Measurements from ENCODE around the gene CLEC4D. TPM values are rescaled to one million over a fixed set of nuclear protein-coding genes. Genes with fewer than 3 reads are reported as not detected.
A peak's percentile ranks its signal among the peaks of the same experiment; 100 is the strongest.
"Not testable (repeated sequence)": the region's sequence is repeated elsewhere in the genome, so short reads cannot be mapped to it uniquely, and the experiment has no call there.

The CLEC4D gene
- total and polyA plus RNA-seq, 7 experiments from 2014 or later = 0.45 to 7.0 TPM; not detected in 5

DNA sequence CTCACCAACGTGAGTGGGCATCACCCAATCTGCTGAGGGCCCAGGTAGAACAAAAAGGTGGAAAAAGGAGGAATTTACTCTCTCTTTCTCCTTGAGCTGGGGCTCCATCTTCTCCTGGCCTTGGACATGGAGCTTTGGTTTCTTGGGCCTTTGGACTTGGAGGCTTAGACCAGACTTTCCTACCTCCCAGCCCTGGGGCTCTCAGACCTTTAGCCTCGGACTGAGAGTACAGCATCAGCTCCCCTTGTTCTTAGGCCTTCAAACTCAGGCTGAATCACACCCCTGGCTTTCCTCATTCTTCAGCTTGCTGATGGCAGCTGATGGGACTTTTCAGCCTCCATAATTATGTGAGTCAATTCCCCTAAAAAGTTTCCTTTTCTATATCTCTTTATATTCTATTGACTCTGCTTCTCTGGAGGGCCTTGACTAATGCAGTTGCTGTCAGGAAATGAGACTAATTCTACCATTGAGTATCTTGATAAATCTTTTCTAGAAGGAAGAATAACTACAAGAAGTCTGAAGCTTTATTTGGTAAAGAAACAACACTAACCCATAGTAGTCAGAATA lies 43.3 kb downstream of the CLEC4D start:
- Mint-ChIP-seq H3K4me1 (no peaks in the 10 kb centered on the region), H3K27ac (no peak overlapping the region), H3K4me3 (no peak overlapping the region), H3K27me3 (peaks cover 0 to 22% (median 9%) of the 10 kb centered on the region in 5 donors), H3K36me3 (no peaks in the 10 kb centered on the region), H3K9me3 (peaks cover 0 to 11% (median 0%) of the 10 kb centered on the region in 11 donors)
- H3K9me3 ChIP-seq (ENCODE audit: control insufficient read depth in 2 of 3, low read length in 3 of 3) = no peaks in the 10 kb centered on the region
- intact Hi-C loops (cut with micrococcal nuclease) = no loop called here
- H3K27me3 ChIP-seq (ENCODE audit: control insufficient read depth in 2 of 2, insufficient read depth in 2 of 2, low read length in 2 of 2) = no peaks in the 10 kb centered on the region
- no peak overlapping the region for H3K4me3 ChIP-seq (ENCODE audit: low read length)
- DNase-seq (no peak), ATAC-seq (no peak)
- CTCF ChIA-PET = interaction anchor here (1.1 kb wide), 1 partner anchor 12 kb away, joined by 5 read pairs; no protein-coding TSS in a partner anchor
- H3K36me3 ChIP-seq (ENCODE audit: control insufficient read depth in 2 of 3, insufficient read depth in 3 of 3, low read length in 3 of 3) = no peaks in the 10 kb centered on the region
- no peak overlapping the region for H3K27ac ChIP-seq (ENCODE audit: low read depth, low read length)
- POLR2A ChIA-PET = no interaction called here
- H3K4me1 ChIP-seq (ENCODE audit: control insufficient read depth in 2 of 2, insufficient read depth in 2 of 2, low read length in 2 of 2) = no peaks in the 10 kb centered on the region

DNA sequence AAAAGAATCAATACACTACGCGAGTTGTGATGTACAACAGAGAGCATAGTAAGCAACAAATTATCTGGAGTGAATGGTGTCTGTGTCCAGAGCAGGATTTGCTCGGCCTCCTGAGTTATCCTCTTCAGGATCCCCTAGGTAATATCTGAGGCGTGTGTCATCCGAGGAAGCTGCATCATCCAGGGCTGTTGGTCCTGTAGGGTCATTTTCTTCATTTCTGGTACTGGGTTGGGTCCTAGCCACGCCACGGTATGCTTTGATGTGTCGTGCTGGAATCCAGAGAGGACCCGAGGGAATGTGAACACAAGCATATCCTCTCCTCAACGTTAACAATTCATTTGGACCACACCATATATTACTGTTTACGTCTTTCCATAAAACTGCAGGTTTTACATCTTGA lies 46.4 kb downstream of the CLEC4D start:
- ATAC-seq (no peak), DNase-seq (no peak)
- peak overlapping the region in 1 of 9 donors; percentile 35 for H3K27ac Mint-ChIP-seq
- H3K9me3 ChIP-seq (ENCODE audit: control insufficient read depth in 2 of 3, low read length in 3 of 3) = no peaks in the 10 kb centered on the region
- H3K4me1 Mint-ChIP-seq = no peaks in the 10 kb centered on the region
- H3K9me3 Mint-ChIP-seq = peaks cover 0 to 35% (median 5%) of the 10 kb centered on the region in 11 donors
- H3K27ac ChIP-seq (ENCODE audit: low read depth, low read length) = no peak overlapping the region
- no peaks in the 10 kb centered on the region for H3K4me1 ChIP-seq (ENCODE audit: control insufficient read depth in 2 of 2, insufficient read depth in 2 of 2, low read length in 2 of 2)
- H3K27me3 ChIP-seq (ENCODE audit: control insufficient read depth in 2 of 2, insufficient read depth in 2 of 2, low read length in 2 of 2) = peaks cover 0 to 4% of the 10 kb centered on the region in 2 donors
- CTCF ChIA-PET = no interaction called here
- peaks cover 0 to 10% (median 0%) of the 10 kb centered on the region in 5 donors for H3K36me3 Mint-ChIP-seq
- H3K4me3 ChIP-seq (ENCODE audit: low read length) = no peak overlapping the region
- POLR2A ChIA-PET = no interaction called here
- no peak overlapping the region for H3K4me3 Mint-ChIP-seq
- intact Hi-C loops (cut with micrococcal nuclease) = no loop called here
- H3K36me3 ChIP-seq (ENCODE audit: control insufficient read depth in 2 of 3, insufficient read depth in 3 of 3, low read length in 3 of 3) = no peaks in the 10 kb centered on the region
- H3K27me3 Mint-ChIP-seq = peaks cover 2 to 14% (median 9%) of the 10 kb centered on the region in 5 donors

DNA sequence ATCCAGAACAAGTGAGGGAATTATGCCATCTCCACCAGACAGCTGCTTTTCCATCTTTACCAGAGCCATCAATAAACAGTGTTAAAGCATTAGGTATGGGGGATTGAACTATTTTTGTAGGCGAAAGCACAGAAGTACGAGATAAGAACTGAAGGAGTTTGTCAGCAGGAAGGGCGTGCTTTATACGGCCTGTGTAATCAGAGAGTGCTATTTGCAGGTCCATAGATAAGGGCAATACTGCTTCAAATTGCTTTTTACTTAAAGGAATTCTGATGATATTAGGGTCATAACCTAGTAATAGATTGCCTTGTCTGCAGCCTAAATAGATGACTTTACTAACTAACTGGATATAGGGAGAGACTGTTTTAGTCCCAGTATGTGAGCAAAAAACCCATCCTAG lies 47.7 kb downstream of the CLEC4D start:
- Mint-ChIP-seq H3K4me3 (no peak overlapping the region), H3K27me3 (peaks cover 4 to 14% (median 10%) of the 10 kb centered on the region in 5 donors), H3K9me3 (peaks cover 0 to 35% (median 5%) of the 10 kb centered on the region in 11 donors), H3K27ac (no peak overlapping the region), H3K4me1 (no peaks in the 10 kb centered on the region), H3K36me3 (peaks cover 0 to 10% (median 0%) of the 10 kb centered on the region in 5 donors)
- no peak for DNase-seq
- Histone ChIP-seq H3K36me3 (ENCODE audit: control insufficient read depth in 2 of 3, insufficient read depth in 3 of 3, low read length in 3 of 3) (no peaks in the 10 kb centered on the region), H3K9me3 (ENCODE audit: control insufficient read depth in 2 of 3, low read length in 3 of 3) (no peaks in the 10 kb centered on the region), H3K27ac (ENCODE audit: low read depth, low read length) (no peak overlapping the region), H3K27me3 (ENCODE audit: control insufficient read depth in 2 of 2, insufficient read depth in 2 of 2, low read length in 2 of 2) (peaks cover 0 to 4% of the 10 kb centered on the region in 2 donors), H3K4me1 (ENCODE audit: control insufficient read depth in 2 of 2, insufficient read depth in 2 of 2, low read length in 2 of 2) (no peaks in the 10 kb centered on the region), H3K4me3 (ENCODE audit: low read length) (no peak overlapping the region)
- no peak for ATAC-seq
- CTCF ChIA-PET = no interaction called here
- intact Hi-C loops (cut with micrococcal nuclease) = no loop called here
- POLR2A ChIA-PET = no interaction called here

DNA sequence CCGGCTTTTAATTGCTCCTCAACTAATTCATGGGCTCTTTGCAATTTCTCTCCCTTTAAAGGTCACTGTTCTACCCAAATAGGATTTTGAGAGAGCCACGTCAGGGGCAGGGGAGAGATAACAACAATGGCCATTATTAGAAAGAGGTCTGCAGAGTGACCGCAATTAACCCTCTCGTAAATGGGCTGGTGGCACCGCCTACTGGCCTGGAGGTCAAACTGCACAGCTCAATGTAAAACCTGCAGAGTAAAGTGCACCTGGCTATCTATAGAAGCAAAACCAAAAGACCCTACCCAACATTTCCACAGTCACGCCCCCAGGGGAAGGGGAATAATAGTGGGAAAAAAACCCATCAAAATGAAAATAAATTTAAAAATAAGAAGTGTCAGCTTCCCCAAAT lies 49.0 kb downstream of the CLEC4D start:
- Mint-ChIP-seq H3K4me1 (no peaks in the 10 kb centered on the region), H3K9me3 (peaks cover 0 to 39% (median 9%) of the 10 kb centered on the region in 11 donors), H3K27me3 (peaks cover 4 to 17% (median 7%) of the 10 kb centered on the region in 5 donors), H3K36me3 (peaks cover 0 to 10% (median 0%) of the 10 kb centered on the region in 5 donors), H3K27ac (no peak overlapping the region), H3K4me3 (no peak overlapping the region)
- ChIA-PET CTCF (no interaction called here), POLR2A (no interaction called here)
- no peak for ATAC-seq
- DNase-seq = no peak
- Histone ChIP-seq H3K27ac (ENCODE audit: low read depth, low read length) (no peak overlapping the region), H3K27me3 (ENCODE audit: control insufficient read depth in 2 of 2, insufficient read depth in 2 of 2, low read length in 2 of 2) (peaks cover 0 to 4% of the 10 kb centered on the region in 2 donors), H3K9me3 (ENCODE audit: control insufficient read depth in 2 of 3, low read length in 3 of 3) (no peaks in the 10 kb centered on the region), H3K4me3 (ENCODE audit: low read length) (no peak overlapping the region), H3K36me3 (ENCODE audit: control insufficient read depth in 2 of 3, insufficient read depth in 3 of 3, low read length in 3 of 3) (no peaks in the 10 kb centered on the region), H3K4me1 (ENCODE audit: control insufficient read depth in 2 of 2, insufficient read depth in 2 of 2, low read length in 2 of 2) (no peaks in the 10 kb centered on the region)
- intact Hi-C loops (cut with micrococcal nuclease) = no loop called here

DNA sequence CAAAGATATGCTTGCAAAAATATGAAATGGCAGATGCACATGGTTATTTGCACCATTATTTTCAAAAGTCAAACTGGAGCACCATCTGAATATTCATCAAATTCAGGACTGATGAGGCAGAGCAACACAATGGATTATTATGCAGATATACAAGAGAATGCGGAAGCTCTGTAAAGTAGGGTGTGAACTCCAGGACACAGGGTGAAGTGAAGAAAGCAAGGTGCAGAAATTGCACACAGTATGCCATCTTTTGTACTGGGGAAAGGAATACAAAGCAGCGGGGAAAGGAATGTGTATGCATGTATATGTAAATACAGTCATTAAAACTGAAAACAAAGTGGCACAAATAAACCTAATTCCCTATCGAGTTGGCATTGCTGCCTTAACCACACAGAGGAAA lies 50.1 kb downstream of the CLEC4D start:
- Histone ChIP-seq H3K36me3 (ENCODE audit: control insufficient read depth in 2 of 3, insufficient read depth in 3 of 3, low read length in 3 of 3) (no peaks in the 10 kb centered on the region), H3K27me3 (ENCODE audit: control insufficient read depth in 2 of 2, insufficient read depth in 2 of 2, low read length in 2 of 2) (peaks cover 0 to 4% of the 10 kb centered on the region in 2 donors), H3K4me3 (ENCODE audit: low read length) (no peak overlapping the region), H3K4me1 (ENCODE audit: control insufficient read depth in 2 of 2, insufficient read depth in 2 of 2, low read length in 2 of 2) (no peaks in the 10 kb centered on the region), H3K27ac (ENCODE audit: low read depth, low read length) (no peak overlapping the region), H3K9me3 (ENCODE audit: control insufficient read depth in 2 of 3, low read length in 3 of 3) (peaks cover 0 to 6% (median 0%) of the 10 kb centered on the region in 3 experiments)
- no peaks in the 10 kb centered on the region for H3K4me1 Mint-ChIP-seq
- ChIA-PET CTCF (no interaction called here), POLR2A (no interaction called here)
- intact Hi-C loops (cut with micrococcal nuclease) = no loop called here
- H3K27ac Mint-ChIP-seq = no peak overlapping the region
- no peak overlapping the region for H3K4me3 Mint-ChIP-seq
- ATAC-seq = no peak
- H3K36me3 Mint-ChIP-seq = peaks cover 0 to 10% (median 0%) of the 10 kb centered on the region in 5 donors
- peaks cover 0 to 41% (median 9%) of the 10 kb centered on the region in 11 donors for H3K9me3 Mint-ChIP-seq
- no peak for DNase-seq
- H3K27me3 Mint-ChIP-seq = peaks cover 3 to 17% (median 6%) of the 10 kb centered on the region in 5 donors

DNA sequence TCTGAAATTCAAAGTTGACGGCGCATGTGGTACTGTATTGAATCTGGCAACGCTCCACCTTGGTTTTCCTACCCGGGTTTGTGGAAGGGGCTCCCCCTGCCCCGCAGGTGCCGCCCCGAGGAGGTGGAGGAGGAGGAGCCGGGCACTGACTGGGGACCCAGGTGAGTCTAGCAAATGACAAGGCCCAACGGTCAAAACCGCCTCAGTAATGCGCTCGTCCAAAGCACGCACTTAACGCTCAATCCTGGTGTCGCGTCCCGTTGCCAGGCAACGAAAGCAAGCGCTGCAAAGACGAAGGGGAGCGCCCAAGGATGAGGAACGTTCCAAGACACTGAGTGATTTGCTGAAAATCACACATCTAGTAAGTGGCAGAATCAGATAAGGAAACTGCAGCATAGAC lies 51.4 kb downstream of the CLEC4D start:
- ATAC-seq (no peak), DNase-seq (no peak)
- Histone ChIP-seq H3K36me3 (ENCODE audit: control insufficient read depth in 2 of 3, insufficient read depth in 3 of 3, low read length in 3 of 3) (no peaks in the 10 kb centered on the region), H3K4me1 (ENCODE audit: control insufficient read depth in 2 of 2, insufficient read depth in 2 of 2, low read length in 2 of 2) (no peaks in the 10 kb centered on the region), H3K4me3 (ENCODE audit: low read length) (no peak overlapping the region), H3K27ac (ENCODE audit: low read depth, low read length) (no peak overlapping the region), H3K27me3 (ENCODE audit: control insufficient read depth in 2 of 2, insufficient read depth in 2 of 2, low read length in 2 of 2) (peaks cover 0 to 4% of the 10 kb centered on the region in 2 donors), H3K9me3 (ENCODE audit: control insufficient read depth in 2 of 3, low read length in 3 of 3) (peaks cover 0 to 6% (median 0%) of the 10 kb centered on the region in 3 experiments)
- Mint-ChIP-seq H3K9me3 (peaks cover 0 to 41% (median 9%) of the 10 kb centered on the region in 11 donors), H3K27me3 (peaks cover 3 to 17% (median 6%) of the 10 kb centered on the region in 5 donors), H3K27ac (no peak overlapping the region), H3K4me3 (no peak overlapping the region), H3K36me3 (peaks cover 0 to 10% (median 0%) of the 10 kb centered on the region in 5 donors), H3K4me1 (no peaks in the 10 kb centered on the region)
- POLR2A ChIA-PET = no interaction called here
- CTCF ChIA-PET = interaction anchor here (0.6 kb wide), 1 partner anchor 1357 kb away, joined by 4 read pairs; no protein-coding TSS in a partner anchor
- intact Hi-C loops (cut with micrococcal nuclease) = no loop called here

DNA sequence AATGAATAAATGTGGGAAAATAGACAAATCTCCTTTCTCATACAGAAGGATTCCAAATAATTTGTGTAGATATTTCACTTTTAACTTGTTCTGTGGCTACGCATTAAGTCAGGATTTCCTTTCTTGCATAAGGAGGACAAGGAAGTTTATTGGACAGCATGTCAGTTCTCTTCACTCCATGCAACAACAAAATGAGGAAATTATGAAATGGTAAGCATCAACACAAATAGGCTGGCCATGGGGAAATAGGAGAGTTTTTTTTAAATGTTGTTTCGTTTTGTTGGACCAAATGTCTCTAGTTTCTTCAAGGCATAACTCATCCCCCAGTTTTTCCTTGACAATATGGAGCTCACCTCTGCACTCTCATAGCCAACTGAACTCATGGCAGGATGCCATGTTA lies 52.7 kb downstream of the CLEC4D start:
- H3K4me3 ChIP-seq (ENCODE audit: low read length); intact Hi-C loops (cut with micrococcal nuclease); H3K4me1 Mint-ChIP-seq; H3K27me3 ChIP-seq (ENCODE audit: control insufficient read depth in 2 of 2, insufficient read depth in 2 of 2, low read length in 2 of 2); CTCF ChIA-PET; H3K27ac Mint-ChIP-seq; H3K27ac ChIP-seq (ENCODE audit: low read depth, low read length); DNase-seq; H3K4me1 ChIP-seq (ENCODE audit: control insufficient read depth in 2 of 2, insufficient read depth in 2 of 2, low read length in 2 of 2); POLR2A ChIA-PET; H3K27me3 Mint-ChIP-seq; H3K9me3 ChIP-seq (ENCODE audit: control insufficient read depth in 2 of 3, low read length in 3 of 3); H3K36me3 ChIP-seq (ENCODE audit: control insufficient read depth in 2 of 3, insufficient read depth in 3 of 3, low read length in 3 of 3); H3K4me3 Mint-ChIP-seq: not testable (repeated sequence)
- Mint-ChIP-seq H3K9me3 (peaks cover 0 to 36% (median 9%) of the 10 kb centered on the region in 11 donors), H3K36me3 (peaks cover 0 to 10% (median 0%) of the 10 kb centered on the region in 5 donors)
- peak; percentile 54 for ATAC-seq

Measured in naive thymus-derived CD4-positive, alpha-beta T cell (primary cell).